Measurements from ENCODE around the gene OR52A1.

Gene OR52A1

DNA sequence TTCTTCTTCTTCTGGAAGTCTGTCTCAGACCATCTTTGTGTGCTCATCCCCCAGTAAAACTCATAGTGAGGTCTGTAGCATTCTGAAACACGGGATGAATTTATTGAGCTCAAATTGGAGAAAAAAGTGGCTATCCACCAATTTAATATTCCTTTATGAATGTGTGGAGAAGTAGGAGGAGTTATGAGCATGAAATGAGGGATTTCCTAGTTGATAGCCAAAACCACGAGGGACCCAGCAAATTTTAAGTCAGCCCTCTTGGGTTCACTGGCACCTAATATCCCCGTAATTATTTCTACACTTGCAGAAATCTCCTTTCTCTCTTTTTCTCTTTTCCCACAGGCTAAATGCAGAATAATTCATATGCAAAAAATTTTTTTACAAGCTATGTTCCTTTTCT is at the start of gene OR52A1:
TSS of gene OR52A1 (minus strand) at position 101 of the 400 bp plus-strand sequence. CDS start 2,388 bp downstream, outside the sequence.
- DNase-seq (ENCODE audit: low read depth): no peak
- H3K4me3 ChIP-seq (ENCODE audit: low read depth, low read length): no peak within 1 kb of the TSS
- TF ChIP-seq, protein P1, sequence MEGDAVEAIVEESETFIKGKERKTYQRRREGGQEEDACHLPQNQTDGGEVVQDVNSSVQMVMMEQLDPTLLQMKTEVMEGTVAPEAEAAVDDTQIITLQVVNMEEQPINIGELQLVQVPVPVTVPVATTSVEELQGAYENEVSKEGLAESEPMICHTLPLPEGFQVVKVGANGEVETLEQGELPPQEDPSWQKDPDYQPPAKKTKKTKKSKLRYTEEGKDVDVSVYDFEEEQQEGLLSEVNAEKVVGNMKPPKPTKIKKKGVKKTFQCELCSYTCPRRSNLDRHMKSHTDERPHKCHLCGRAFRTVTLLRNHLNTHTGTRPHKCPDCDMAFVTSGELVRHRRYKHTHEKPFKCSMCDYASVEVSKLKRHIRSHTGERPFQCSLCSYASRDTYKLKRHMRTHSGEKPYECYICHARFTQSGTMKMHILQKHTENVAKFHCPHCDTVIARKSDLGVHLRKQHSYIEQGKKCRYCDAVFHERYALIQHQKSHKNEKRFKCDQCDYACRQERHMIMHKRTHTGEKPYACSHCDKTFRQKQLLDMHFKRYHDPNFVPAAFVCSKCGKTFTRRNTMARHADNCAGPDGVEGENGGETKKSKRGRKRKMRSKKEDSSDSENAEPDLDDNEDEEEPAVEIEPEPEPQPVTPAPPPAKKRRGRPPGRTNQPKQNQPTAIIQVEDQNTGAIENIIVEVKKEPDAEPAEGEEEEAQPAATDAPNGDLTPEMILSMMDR (IDR thresholded peaks at IDR 0.05; ENCODE audit: insufficient read depth, low read depth, low read length, missing control alignments): no peak

DNA sequence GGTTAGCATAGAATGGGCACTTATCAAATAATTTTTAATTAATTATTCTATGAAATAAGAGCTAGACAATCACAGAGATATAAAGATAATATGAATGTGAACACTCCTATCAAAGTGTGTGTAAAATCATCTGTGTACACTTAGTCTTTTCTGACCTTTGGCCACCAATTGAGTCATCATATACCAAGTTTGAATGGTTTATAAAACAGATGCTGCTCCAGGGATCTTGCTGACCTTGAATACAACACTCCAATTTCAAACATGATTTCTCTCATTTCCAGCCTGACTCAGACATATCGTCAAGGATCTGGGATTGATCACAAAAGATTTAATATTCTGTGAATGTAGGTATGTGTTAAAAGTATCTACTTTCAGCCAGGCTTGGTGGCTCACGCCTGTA is 48.8 kb upstream of the OR52A1 start:
- H3K4me3 ChIP-seq (ENCODE audit: low read depth, low read length): no peak overlapping the region
- DNase-seq (ENCODE audit: low read depth): no peak
- TF ChIP-seq, protein P1 (IDR thresholded peaks at IDR 0.05; ENCODE audit: insufficient read depth, low read depth, low read length, missing control alignments): no peak

DNA sequence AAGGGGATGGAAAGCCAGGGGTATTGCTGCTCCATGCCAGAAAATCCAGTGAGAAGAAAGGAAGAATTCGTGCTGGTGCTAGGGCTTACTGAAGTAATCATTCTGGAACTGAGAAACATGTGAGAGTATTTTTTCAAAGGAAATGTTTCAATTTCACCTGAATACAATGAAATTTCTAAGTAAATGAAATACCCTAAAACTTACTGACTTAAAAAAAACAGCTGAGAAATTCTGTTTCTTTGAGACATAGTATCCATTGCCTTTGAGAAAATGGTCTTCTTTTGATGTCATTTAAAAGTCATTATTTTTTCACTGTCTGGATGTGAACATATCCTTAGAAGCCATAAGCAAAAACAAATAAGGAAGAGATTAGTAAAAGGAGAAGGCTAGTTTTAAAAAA is 46.0 kb upstream of the OR52A1 start, which contains the start of gene OR51V1:
TSS of gene OR51V1 (minus strand) at position 101 of the 400 bp plus-strand sequence. CDS start at position 101, 0 bp downstream.
- DNase-seq (ENCODE audit: low read depth): no peak
- H3K4me3 ChIP-seq (ENCODE audit: low read depth, low read length): no peak within 1 kb of the TSS
- TF ChIP-seq, protein P1 (IDR thresholded peaks at IDR 0.05; ENCODE audit: insufficient read depth, low read depth, low read length, missing control alignments): no peak

DNA sequence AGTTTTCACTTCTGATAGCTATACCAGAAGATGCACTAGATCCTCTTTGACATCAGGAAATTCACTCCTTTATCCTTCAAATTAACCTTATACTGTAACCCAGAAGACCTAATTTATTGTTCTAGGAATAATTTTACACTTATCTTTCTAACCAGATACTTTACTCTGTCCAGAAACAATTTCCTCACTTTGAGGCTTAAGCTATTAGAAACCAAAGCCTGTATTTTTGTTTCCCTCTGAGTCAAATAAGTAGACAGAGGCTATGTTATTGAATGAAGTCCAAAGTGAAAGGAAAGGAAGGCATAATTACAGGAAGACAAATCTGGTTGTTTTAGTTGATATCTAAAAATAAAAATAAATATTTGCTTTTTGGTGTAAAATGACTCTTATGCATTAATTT is 43.7 kb upstream of the OR52A1 start:
- no peak overlapping the region for H3K4me3 ChIP-seq (ENCODE audit: low read depth, low read length)
- TF ChIP-seq, protein P1 (IDR thresholded peaks at IDR 0.05; ENCODE audit: insufficient read depth, low read depth, low read length, missing control alignments): no peak
- no peak for DNase-seq (ENCODE audit: low read depth)

DNA sequence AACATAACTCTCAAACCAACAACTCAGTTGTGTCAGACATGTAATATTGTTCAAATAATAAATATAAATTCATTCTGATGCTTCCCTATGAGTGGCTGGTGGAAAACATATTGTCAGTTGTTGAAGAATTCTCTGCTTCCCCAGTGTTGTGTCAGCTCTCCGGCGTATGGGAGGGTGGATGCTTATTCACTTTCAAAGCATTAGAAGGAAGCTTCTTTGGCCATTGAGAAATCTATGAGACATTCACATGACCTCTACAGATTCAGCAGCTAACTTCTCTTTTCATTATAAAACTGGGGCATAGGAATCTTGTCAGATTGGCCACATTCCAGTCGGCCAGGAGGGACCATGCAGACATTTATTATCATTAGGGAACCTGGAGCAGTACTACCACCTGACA is 43.0 kb upstream of the OR52A1 start:
- DNase-seq (ENCODE audit: low read depth): no peak
- TF ChIP-seq, protein P1 (IDR thresholded peaks at IDR 0.05; ENCODE audit: insufficient read depth, low read depth, low read length, missing control alignments): no peak

DNA sequence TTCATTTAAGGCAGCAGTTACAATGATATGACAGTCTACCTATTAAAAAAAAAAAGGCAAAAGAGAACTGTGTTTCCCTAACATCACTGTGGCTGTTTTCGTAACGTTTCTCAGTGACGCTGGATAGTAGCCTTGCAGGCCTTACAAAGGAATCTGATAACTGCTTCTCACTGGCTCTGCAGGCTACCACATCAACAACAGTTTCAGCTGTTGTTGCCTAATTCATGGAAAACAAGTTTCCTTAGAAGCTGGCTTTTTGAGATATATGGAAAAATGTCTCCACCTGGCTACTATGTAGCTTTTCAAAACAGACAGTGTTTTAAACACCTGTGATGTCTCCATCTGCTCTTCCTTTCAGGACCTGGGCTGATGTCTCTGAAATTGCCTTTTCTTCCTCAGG is 42.2 kb upstream of the OR52A1 start:
- no peak for DNase-seq (ENCODE audit: low read depth)
- TF ChIP-seq, protein P1 (IDR thresholded peaks at IDR 0.05; ENCODE audit: insufficient read depth, low read depth, low read length, missing control alignments): no peak
- H3K4me3 ChIP-seq (ENCODE audit: low read depth, low read length): no peak overlapping the region

More for the DNA sequence above, 43.0 kb upstream of the OR52A1 start:
- H3K4me3 ChIP-seq (ENCODE audit: low read depth, low read length): no peak overlapping the region

DNA sequence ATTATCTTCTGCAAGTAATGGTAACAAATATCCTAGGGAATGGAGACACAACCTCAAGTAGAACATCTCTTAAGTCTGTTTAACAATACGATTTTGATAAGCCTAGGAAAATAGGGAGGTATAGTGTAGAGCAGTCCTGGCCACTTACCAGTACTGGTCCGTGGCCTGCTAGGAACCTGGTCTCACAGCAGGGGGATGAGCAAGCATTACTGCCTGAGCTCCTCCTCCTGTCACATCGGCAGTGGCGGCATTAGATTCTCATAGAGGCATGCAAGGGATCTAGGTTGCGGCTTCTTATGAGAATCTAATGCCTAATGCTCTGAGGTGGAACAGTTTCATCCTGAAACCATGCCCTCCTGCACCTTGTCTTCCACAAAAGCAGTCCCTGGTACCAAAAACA is 41.5 kb upstream of the OR52A1 start:
- no peak for DNase-seq (ENCODE audit: low read depth)
- H3K4me3 ChIP-seq (ENCODE audit: low read depth, low read length): no peak overlapping the region
- TF ChIP-seq, protein P1 (IDR thresholded peaks at IDR 0.05; ENCODE audit: insufficient read depth, low read depth, low read length, missing control alignments): no peak

Measured in GM12865 (cell line).